GM12878 (cell line): ENCODE data around the gene ZDHHC1. TPM values are rescaled to one million over a fixed set of nuclear protein-coding genes. Genes with fewer than 3 reads are reported as not detected.

Experiments
- ATAC-seq: fragments of 200-7000 bp; cut with Tn5 transposase; 3 replicates; pipeline ENCODE4 v1.9.1; 2020; ENCODE audit warnings: mild to moderate bottlenecking, moderate library complexity
- BruUV-seq: library from RNA; stranded (reverse); fragments of 400-500 nt; replicated peaks from 2 replicates; lab custom pipeline; 2021; lab: Mats Ljungman, UMichigan
- CTCF ChIA-PET: fragments of 300-600 bp; sonication (Branson Sonifier 250); formaldehyde crosslinking; extraction: SDS; loops from one replicate; lab custom pipeline; 2021; ENCODE audit warnings: inconsistent platforms; lab: Yijun Ruan, JAX
- POLR2A ChIA-PET: fragments of 350-600 bp; formaldehyde crosslinking; extraction: SDS; loops from one replicate; lab custom pipeline; 2021; ENCODE audit warnings: inconsistent platforms; lab: Charles Lee
- RAD21 ChIA-PET: fragments of 300-600 bp; sonication (Branson Sonifier 250); formaldehyde crosslinking; loops from one replicate; lab custom pipeline; 2023; ENCODE audit warnings: antibody characterized with exemption; ENCODE audit not compliant: unreplicated experiment; lab: Charles Lee
- SMC1A ChIA-PET: fragments of 300-600 bp; sonication (Branson Sonifier 250); formaldehyde crosslinking; loops from one replicate; lab custom pipeline; 2023; ENCODE audit not compliant: unreplicated experiment, uncharacterized antibody; lab: Charles Lee
- DNase-seq: peaks from one replicate; pipeline ENCODE4 v3.0.0-alpha.2; 2011; ENCODE audit warnings: low read depth, low spot score
- FAIRE-seq: peaks from 3 replicates; lab custom pipeline; 2011; peaks lifted over from hg19 to GRCh38; lab: Jason Lieb, UNC
- H2AFZ ChIP-seq: 2 replicates; pipeline ENCODE4 v1.6.0; 2011; ENCODE audit warnings: low read depth, low read length, control low read depth; ENCODE audit not compliant: control insufficient read depth
- H3K27ac ChIP-seq: 2 replicates; pipeline ENCODE4 v1.5.1; 2011; ENCODE audit warnings: control low read depth; ENCODE audit not compliant: control insufficient read depth, insufficient read depth
- H3K27me3 ChIP-seq, 2 experiments: replicated peaks in 1 of 2; 2 replicates each; pipeline versions ENCODE4 v1.6.0 to v1.6.1; 2011; ENCODE audit warnings: low read length in 1 of 2; ENCODE audit not compliant: control insufficient read depth in 2 of 2, insufficient read depth in 2 of 2
- H3K36me3 ChIP-seq, 2 experiments: 2 replicates each; pipeline ENCODE4 v1.5.1; 2011; ENCODE audit warnings: low read length in 1 of 2; ENCODE audit not compliant: control insufficient read depth in 2 of 2, insufficient read depth in 2 of 2
- H3K4me1 ChIP-seq: 2 replicates; pipeline ENCODE4 v1.6.1; 2011; ENCODE audit warnings: mild to moderate bottlenecking, low read length, moderate library complexity, mixed read lengths; ENCODE audit not compliant: control insufficient read depth, insufficient read depth
- H3K4me2 ChIP-seq: 2 replicates; pipeline ENCODE4 v1.6.0; 2011; ENCODE audit warnings: control low read depth; ENCODE audit not compliant: control insufficient read depth, insufficient read depth
- H3K4me3 ChIP-seq: fragments of 200-600 bp; sonication (generic); 2 replicates; pipeline ENCODE4 v1.5.1; 2016
- H3K79me2 ChIP-seq: 2 replicates; pipeline ENCODE4 v1.6.0; 2011; ENCODE audit warnings: low read length; ENCODE audit not compliant: control insufficient read depth, insufficient read depth
- H3K9ac ChIP-seq: 2 replicates; pipeline ENCODE4 v1.8.0; 2011; ENCODE audit warnings: low read length, control low read depth, mixed read lengths; ENCODE audit not compliant: control insufficient read depth, insufficient read depth
- H3K9me3 ChIP-seq: replicated peaks from 3 replicates; pipeline ENCODE4 v1.5.1; 2011; ENCODE audit warnings: mild to moderate bottlenecking, low read length; ENCODE audit not compliant: control insufficient read depth, insufficient read depth
- H4K20me1 ChIP-seq: 2 replicates; pipeline ENCODE4 v1.6.0; 2011; ENCODE audit not compliant: control insufficient read depth, insufficient read depth
- HDAC6 ChIP-seq: fragments of 200-600 bp; sonication (generic); IDR thresholded peaks from one replicate; pipeline ENCODE4 v1.8.0; 2017; ENCODE audit warnings: antibody characterized with exemption; ENCODE audit not compliant: unreplicated experiment
- JUNB ChIP-seq: IDR thresholded peaks from 2 replicates; pipeline ENCODE4 v1.6.1; 2016; ENCODE audit warnings: antibody characterized with exemption, mild to moderate bottlenecking
- JUND ChIP-seq: IDR thresholded peaks from 2 replicates; pipeline ENCODE4 v1.6.1; 2012; ENCODE audit warnings: low read depth, mild to moderate bottlenecking, low read length, improper control_type of control experiment, moderate library complexity
- MYB ChIP-seq: fragments of 150-350 bp; IDR thresholded peaks from 2 replicates; pipeline ENCODE4 v1.6.1; 2014; ENCODE audit warnings: mild to moderate bottlenecking, low read depth, low read length, borderline replicate concordance
- NFIC ChIP-seq: IDR thresholded peaks from 2 replicates; pipeline ENCODE4 v1.6.1; 2012; ENCODE audit warnings: low read depth, mild to moderate bottlenecking, inconsistent platforms, low read length, moderate library complexity
- POLR2A ChIP-seq: IDR thresholded peaks from 2 replicates; pipeline ENCODE4 v1.6.1; 2011; ENCODE audit warnings: low read depth, mild to moderate bottlenecking, low read length
- POLR2AphosphoS5 ChIP-seq: IDR thresholded peaks from 2 replicates; pipeline ENCODE4 v1.6.1; 2011; ENCODE audit warnings: mild to moderate bottlenecking, low read length, inconsistent platforms
- RUNX3 ChIP-seq: IDR thresholded peaks from 2 replicates; pipeline ENCODE4 v1.6.1; 2012; ENCODE audit warnings: low read length, inconsistent platforms
- SRF ChIP-seq, 2 experiments: IDR thresholded peaks; 2 replicates each; pipeline ENCODE4 v1.6.1; 2011; ENCODE audit warnings: low read depth in 2 of 2, low read length in 2 of 2, mild to moderate bottlenecking in 1 of 2, moderate library complexity in 1 of 2
- SUZ12 ChIP-seq: fragments of 200-600 bp; sonication (generic); IDR thresholded peaks from one replicate; pipeline ENCODE4 v1.6.1; 2018; ENCODE audit warnings: antibody characterized with exemption, mild to moderate bottlenecking; ENCODE audit not compliant: unreplicated experiment
- TBL1XR1 ChIP-seq: IDR thresholded peaks from 2 replicates; pipeline ENCODE4 v1.6.1; 2012; ENCODE audit warnings: low read depth, low read length, improper control_type of control experiment
- TCF12 ChIP-seq: IDR thresholded peaks from 2 replicates; pipeline ENCODE4 v1.6.1; 2011; ENCODE audit warnings: low read depth, mild to moderate bottlenecking, low read length
- YBX1 ChIP-seq: fragments of 450-650 bp; IDR thresholded peaks from 2 replicates; pipeline ENCODE4 v1.6.1; 2016; ENCODE audit warnings: antibody characterized with exemption
- ZNF622 ChIP-seq: fragments of 450-650 bp; IDR thresholded peaks from 2 replicates; pipeline ENCODE4 v1.6.1; 2017; ENCODE audit warnings: mild to moderate bottlenecking, inconsistent platforms
- ZZZ3 ChIP-seq: IDR thresholded peaks from 2 replicates; pipeline ENCODE4 v1.6.1; 2011; ENCODE audit warnings: low read depth; ENCODE audit not compliant: control insufficient read depth, insufficient read length
- WGBS: methylation state at CpG from one replicate; pipeline ENCODE4 v1.1.6; 2016; ENCODE audit warnings: low lambda C conversion rate; ENCODE audit not compliant: insufficient replicate concordance, insufficient coverage; ENCODE audit errors: missing lambda C conversion rate; 5-methylcytosine and 5-hydroxymethylcytosine counted together
- in situ Hi-C: fragments of 300-500 bp; cut with MboI; formaldehyde crosslinking; loops from 9 replicates; pipeline ENCODE4 v1.14.3; 2018; ENCODE audit warnings: mixed read lengths
- intact Hi-C: fragments of 100-400 bp; cut with micrococcal nuclease; formaldehyde crosslinking; loops from one replicate; pipeline ENCODE4 v1.14.2; 2022; ENCODE audit not compliant: unreplicated experiment
- polyA plus RNA-seq, 11 experiments: library from polyadenylated mRNA; depleted of rRNA in 4 of 11; unstranded in 6 of 11; stranded (reverse) in 5 of 11; fragments of >200 nt; fragmentation: Nextera tagmentation in 4 of 11; fragmentation: Illumina TruSeq in 1 of 11; extraction: Ambion mirVana in 4 of 11; extraction: Trizol in 1 of 11; gene quantifications; 1 replicate in 1 of 11; 2 replicates in 10 of 11; pipeline versions ENCODE4 v1.2.1 to v1.2.3, GENCODE V29; 2011 to 2016; ENCODE audit warnings: inconsistent platforms in 2 of 11, missing spikeins in 2 of 11, low read depth in 1 of 11
- total RNA-seq, 4 experiments: library from RNA; depleted of rRNA in 3 of 4; stranded (reverse); fragments of >200 nt in 3 of 4; fragmentation: Illumina TruSeq in 1 of 4; extraction: Trizol in 1 of 4; gene quantifications; 2 replicates each; pipeline versions ENCODE4 v1.2.1 to v1.2.3, GENCODE V29; 2013 to 2021
- TF ChIP-seq, protein P1 (sequence below): fragments of 450-650 bp; IDR thresholded peaks from 2 replicates; pipeline ENCODE4 v1.6.1; 2018; ENCODE audit warnings: mild to moderate bottlenecking, low read depth, moderate library complexity; ENCODE audit not compliant: partially characterized antibody
- TF ChIP-seq, protein P2 (sequence below): fragments of 450-650 bp; IDR thresholded peaks from 2 replicates; pipeline ENCODE4 v1.6.1; 2017; ENCODE audit warnings: mild to moderate bottlenecking, low read depth, inconsistent platforms; ENCODE audit not compliant: poor library complexity, severe bottlenecking
- TF ChIP-seq, protein P3 (sequence below): fragments of 150-350 bp; IDR thresholded peaks from 2 replicates; pipeline ENCODE4 v1.6.1; 2014; ENCODE audit warnings: mild to moderate bottlenecking, low read depth, low read length

The ZDHHC1 gene
- total and polyA plus RNA-seq, 10 of the 15 experiments (the other 5 are each of a cell fraction or from before 2014, with no cell fraction given): 0.07 to 1.2 (median 0.66) TPM; not detected in 2

DNA sequence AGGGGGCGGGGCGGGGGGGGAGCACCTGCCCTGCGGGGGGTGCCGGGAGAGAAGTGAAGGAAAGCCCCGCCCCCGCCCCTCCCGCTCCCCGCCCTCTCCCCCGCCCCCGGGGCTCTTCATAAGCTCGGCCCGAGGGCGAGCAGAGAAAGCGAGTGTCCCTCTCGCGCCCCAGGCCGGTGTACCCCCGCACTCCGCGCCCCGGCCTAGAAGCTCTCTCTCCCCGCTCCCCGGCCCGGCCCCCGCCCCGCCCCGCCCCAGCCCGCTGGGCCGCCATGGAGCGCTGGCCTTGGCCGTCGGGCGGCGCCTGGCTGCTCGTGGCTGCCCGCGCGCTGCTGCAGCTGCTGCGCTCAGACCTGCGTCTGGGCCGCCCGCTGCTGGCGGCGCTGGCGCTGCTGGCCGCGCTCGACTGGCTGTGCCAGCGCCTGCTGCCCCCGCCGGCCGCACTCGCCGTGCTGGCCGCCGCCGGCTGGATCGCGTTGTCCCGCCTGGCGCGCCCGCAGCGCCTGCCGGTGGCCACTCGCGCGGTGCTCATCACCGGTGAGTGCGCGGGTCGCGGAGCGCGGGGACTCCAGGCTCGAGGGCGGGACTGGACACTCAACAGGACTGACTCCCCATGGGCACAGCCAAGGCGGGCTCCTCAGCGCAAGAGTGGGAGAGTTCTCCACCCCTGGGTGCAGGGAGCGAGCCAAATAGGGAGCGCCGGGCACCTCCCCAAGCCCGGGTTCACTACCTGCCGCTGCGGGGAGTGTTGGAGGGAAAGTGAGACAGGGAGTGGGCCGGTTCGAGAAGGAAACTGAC lies 14.9 kb upstream of the ZDHHC1 start, which contains the start of gene HSD11B2:
TSS of gene HSD11B2 (plus strand) at position 145 of the 798 bp plus-strand sequence. CDS start at position 273, 128 bp downstream.
- Histone ChIP-seq H3K9me3 (no peaks in the 10 kb centered on the region), H3K36me3 (no peaks in the 10 kb centered on the region), H3K4me3 (peak within 1 kb of the TSS; percentile 42; the same call in 1 of the 2 replicates), H3K4me2 (peak within 1 kb of the TSS; percentile 59), H2AFZ (no peak within 1 kb of the TSS; the same call in 1 of the 2 replicates), H3K79me2 (no peaks in the 10 kb centered on the region), H4K20me1 (no peaks in the 10 kb centered on the region), H3K27ac (no peak within 1 kb of the TSS), H3K27me3 (peaks cover 11 to 14% of the 10 kb centered on the region in 2 experiments), H3K4me1 (peaks cover 15% of the 10 kb centered on the region), H3K9ac (no peak within 1 kb of the TSS)
- ChIA-PET CTCF (interaction anchor here (0.9 kb wide), 1 partner anchor 16 kb away, joined by 3 read pairs; no protein-coding TSS in a partner anchor), POLR2A (no interaction called here), SMC1A (no interaction called here), RAD21 (interaction anchor here (0.7 kb wide), 1 partner anchor 880 kb away, joined by 3 read pairs; no protein-coding TSS in a partner anchor)
- no TSS peak for BruUV-seq
- ATAC-seq: peak; percentile 35
- 3% methylated on average over 52 of the region's 87 CpGs for WGBS
- intact Hi-C loops (no loop called here), in situ Hi-C loops (no loop called here)
- no peak for TF ChIP-seq MYB
- no peak for TF ChIP-seq TBL1XR1
- no peak for TF ChIP-seq POLR2AphosphoS5
- no peak for TF ChIP-seq SRF (IDR thresholded peaks at IDR 0.05; ENCODE audit: low read depth in 2 of 2, low read length in 2 of 2)
- TF ChIP-seq POLR2A: no peak
- no peak for TF ChIP-seq TCF12
- no peak for TF ChIP-seq JUND
- no peak for TF ChIP-seq ZZZ3
- TF ChIP-seq HDAC6: peak; percentile 52
- TF ChIP-seq ZNF622: no peak
- TF ChIP-seq, protein P1, sequence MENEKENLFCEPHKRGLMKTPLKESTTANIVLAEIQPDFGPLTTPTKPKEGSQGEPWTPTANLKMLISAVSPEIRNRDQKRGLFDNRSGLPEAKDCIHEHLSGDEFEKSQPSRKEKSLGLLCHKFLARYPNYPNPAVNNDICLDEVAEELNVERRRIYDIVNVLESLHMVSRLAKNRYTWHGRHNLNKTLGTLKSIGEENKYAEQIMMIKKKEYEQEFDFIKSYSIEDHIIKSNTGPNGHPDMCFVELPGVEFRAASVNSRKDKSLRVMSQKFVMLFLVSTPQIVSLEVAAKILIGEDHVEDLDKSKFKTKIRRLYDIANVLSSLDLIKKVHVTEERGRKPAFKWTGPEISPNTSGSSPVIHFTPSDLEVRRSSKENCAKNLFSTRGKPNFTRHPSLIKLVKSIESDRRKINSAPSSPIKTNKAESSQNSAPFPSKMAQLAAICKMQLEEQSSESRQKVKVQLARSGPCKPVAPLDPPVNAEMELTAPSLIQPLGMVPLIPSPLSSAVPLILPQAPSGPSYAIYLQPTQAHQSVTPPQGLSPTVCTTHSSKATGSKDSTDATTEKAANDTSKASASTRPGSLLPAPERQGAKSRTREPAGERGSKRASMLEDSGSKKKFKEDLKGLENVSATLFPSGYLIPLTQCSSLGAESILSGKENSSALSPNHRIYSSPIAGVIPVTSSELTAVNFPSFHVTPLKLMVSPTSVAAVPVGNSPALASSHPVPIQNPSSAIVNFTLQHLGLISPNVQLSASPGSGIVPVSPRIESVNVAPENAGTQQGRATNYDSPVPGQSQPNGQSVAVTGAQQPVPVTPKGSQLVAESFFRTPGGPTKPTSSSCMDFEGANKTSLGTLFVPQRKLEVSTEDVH: no peak
- TF ChIP-seq, protein P2, sequence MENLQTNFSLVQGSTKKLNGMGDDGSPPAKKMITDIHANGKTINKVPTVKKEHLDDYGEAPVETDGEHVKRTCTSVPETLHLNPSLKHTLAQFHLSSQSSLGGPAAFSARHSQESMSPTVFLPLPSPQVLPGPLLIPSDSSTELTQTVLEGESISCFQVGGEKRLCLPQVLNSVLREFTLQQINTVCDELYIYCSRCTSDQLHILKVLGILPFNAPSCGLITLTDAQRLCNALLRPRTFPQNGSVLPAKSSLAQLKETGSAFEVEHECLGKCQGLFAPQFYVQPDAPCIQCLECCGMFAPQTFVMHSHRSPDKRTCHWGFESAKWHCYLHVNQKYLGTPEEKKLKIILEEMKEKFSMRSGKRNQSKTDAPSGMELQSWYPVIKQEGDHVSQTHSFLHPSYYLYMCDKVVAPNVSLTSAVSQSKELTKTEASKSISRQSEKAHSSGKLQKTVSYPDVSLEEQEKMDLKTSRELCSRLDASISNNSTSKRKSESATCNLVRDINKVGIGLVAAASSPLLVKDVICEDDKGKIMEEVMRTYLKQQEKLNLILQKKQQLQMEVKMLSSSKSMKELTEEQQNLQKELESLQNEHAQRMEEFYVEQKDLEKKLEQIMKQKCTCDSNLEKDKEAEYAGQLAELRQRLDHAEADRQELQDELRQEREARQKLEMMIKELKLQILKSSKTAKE: no peak
- TF ChIP-seq NFIC: no peak
- TF ChIP-seq RUNX3: no peak
- peak; percentile 85 for TF ChIP-seq SUZ12
- no peak for TF ChIP-seq JUNB
- TF ChIP-seq YBX1: no peak
- TF ChIP-seq, protein P3, sequence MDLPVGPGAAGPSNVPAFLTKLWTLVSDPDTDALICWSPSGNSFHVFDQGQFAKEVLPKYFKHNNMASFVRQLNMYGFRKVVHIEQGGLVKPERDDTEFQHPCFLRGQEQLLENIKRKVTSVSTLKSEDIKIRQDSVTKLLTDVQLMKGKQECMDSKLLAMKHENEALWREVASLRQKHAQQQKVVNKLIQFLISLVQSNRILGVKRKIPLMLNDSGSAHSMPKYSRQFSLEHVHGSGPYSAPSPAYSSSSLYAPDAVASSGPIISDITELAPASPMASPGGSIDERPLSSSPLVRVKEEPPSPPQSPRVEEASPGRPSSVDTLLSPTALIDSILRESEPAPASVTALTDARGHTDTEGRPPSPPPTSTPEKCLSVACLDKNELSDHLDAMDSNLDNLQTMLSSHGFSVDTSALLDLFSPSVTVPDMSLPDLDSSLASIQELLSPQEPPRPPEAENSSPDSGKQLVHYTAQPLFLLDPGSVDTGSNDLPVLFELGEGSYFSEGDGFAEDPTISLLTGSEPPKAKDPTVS: no peak
- DNase-seq: no peak
- FAIRE-seq: no peak
